GM18508 (cell line): ENCODE measurements around the gene ST3GAL5.

Experiments
- ATAC-seq: cut with Tn5 transposase; IDR thresholded peaks from one replicate; pipeline ENCODE4 v1.9.1; 2021; ENCODE audit warnings: moderate number of reproducible peaks; ENCODE audit not compliant: insufficient read depth, unreplicated experiment

The ST3GAL5 gene

GRCh38 chr2:85920810-85921545, 32.2 kb upstream of the ST3GAL5 start:
- no peak for ATAC-seq

- ATAC-seq, result no peak
These were observed 29.4 kb upstream of the ST3GAL5 start for GRCh38 chr2:85917887-85918795.

GRCh38 chr2:85915606-85916303, 27.0 kb upstream of the ST3GAL5 start:
- ATAC-seq, result no peak

GRCh38 chr2:85914922-85915321, 26.1 kb upstream of the ST3GAL5 start:
- ATAC-seq, result no peak

GRCh38 chr2:85913884-85914881, 25.4 kb upstream of the ST3GAL5 start:
- ATAC-seq, result no peak

GRCh38 chr2:85911814-85912692, 23.3 kb upstream of the ST3GAL5 start:
- ATAC-seq, result no peak

- ATAC-seq, result no peak
These were observed 22.3 kb upstream of the ST3GAL5 start for GRCh38 chr2:85911097-85911496.

GRCh38 chr2:85909005-85909404, 20.2 kb upstream of the ST3GAL5 start:
- no peak for ATAC-seq

GRCh38 chr2:85908506-85908905, 19.7 kb upstream of the ST3GAL5 start:
- ATAC-seq, result no peak

- ATAC-seq, result no peak
These were observed 18.9 kb upstream of the ST3GAL5 start for GRCh38 chr2:85907671-85908157.

- no peak for ATAC-seq
These were observed 18.0 kb upstream of the ST3GAL5 start for GRCh38 chr2:85906748-85907147.

- no peak for ATAC-seq
These were observed 17.1 kb upstream of the ST3GAL5 start for GRCh38 chr2:85905891-85906290.

GRCh38 chr2:85905187-85905666, 16.4 kb upstream of the ST3GAL5 start:
- no peak for ATAC-seq

GRCh38 chr2:85903849-85904248, 15.1 kb upstream of the ST3GAL5 start:
- no peak for ATAC-seq

- ATAC-seq, result no peak
These were observed 13.7 kb upstream of the ST3GAL5 start for GRCh38 chr2:85902496-85902895.

GRCh38 chr2:85901155-85901554, 12.4 kb upstream of the ST3GAL5 start:
- ATAC-seq, result no peak

- ATAC-seq, result no peak
These were observed 11.6 kb upstream of the ST3GAL5 start for GRCh38 chr2:85900366-85900765.

- ATAC-seq, result no peak
These were observed 11.1 kb upstream of the ST3GAL5 start for GRCh38 chr2:85899849-85900248.
